CD4-positive, CD25-positive, alpha-beta regulatory T cell (primary cell): Measurements from ENCODE around the gene GALNT16. TPM values are rescaled to one million over a fixed set of nuclear protein-coding genes. Genes with fewer than 3 reads are reported as not detected.

ENCODE experiments used
- ATAC-seq, 2 donors: fragments of 150-1000 bp; cut with Tn5 transposase; one replicate each; pipeline ENCODE4 v1.10.0; 2021; ENCODE audit warnings: low read depth in 2 of 2, moderate number of reproducible peaks in 2 of 2, moderate library complexity in 1 of 2
- DNase-seq, 3 donors: peaks; one replicate each; pipeline versions ENCODE4 v3.0.0 to v3.0.0-alpha.2; 2012 to 2022; ENCODE audit warnings: mixed read lengths in 1 of 3
- H3K27ac ChIP-seq: one replicate; pipeline ENCODE4 v1.7.0; 2013; ENCODE audit warnings: mild to moderate bottlenecking, low read length; ENCODE audit not compliant: insufficient read depth, poor library complexity, severe bottlenecking
- H3K27me3 ChIP-seq: one replicate; pipeline ENCODE4 v1.7.0; 2013; ENCODE audit warnings: low read length; ENCODE audit not compliant: control insufficient read depth, insufficient read depth
- H3K36me3 ChIP-seq: one replicate; pipeline ENCODE4 v1.7.0; 2013; ENCODE audit warnings: mild to moderate bottlenecking, low read length, moderate library complexity; ENCODE audit not compliant: control insufficient read depth, insufficient read depth
- H3K4me1 ChIP-seq: 2 replicates; pipeline ENCODE4 v1.7.0; 2013; ENCODE audit warnings: mild to moderate bottlenecking, low read length; ENCODE audit not compliant: insufficient read depth, control insufficient read depth, poor library complexity, severe bottlenecking
- H3K4me3 ChIP-seq: one replicate; pipeline ENCODE4 v1.7.0; 2013; ENCODE audit warnings: low read depth, mild to moderate bottlenecking, low read length, moderate library complexity
- H3K9me3 ChIP-seq, 2 experiments: 1 replicate in 1 of 2; 2 replicates in 1 of 2; pipeline ENCODE4 v1.7.0; 2013; ENCODE audit warnings: low read length in 2 of 2, mild to moderate bottlenecking in 1 of 2, moderate library complexity in 1 of 2; ENCODE audit not compliant: control insufficient read depth in 2 of 2
- H3K27ac Mint-ChIP-seq, 3 donors: one replicate each; pipeline ENCODE4 v1.8.0; 2020 to 2022; ENCODE audit warnings: mild to moderate bottlenecking in 3 of 3, mixed read lengths in 3 of 3, moderate library complexity in 2 of 3
- H3K27me3 Mint-ChIP-seq: one replicate; pipeline ENCODE4 v1.8.0; 2022; ENCODE audit warnings: mild to moderate bottlenecking, mixed read lengths
- H3K36me3 Mint-ChIP-seq: one replicate; pipeline ENCODE4 v1.8.0; 2020; ENCODE audit warnings: mixed read lengths
- H3K4me1 Mint-ChIP-seq, 4 donors: one replicate each; pipeline ENCODE4 v1.8.0; 2020 to 2022; ENCODE audit warnings: mixed read lengths in 4 of 4, mild to moderate bottlenecking in 1 of 4
- H3K4me3 Mint-ChIP-seq, 4 donors: one replicate each; pipeline ENCODE4 v1.8.0; 2020 to 2022; ENCODE audit warnings: mild to moderate bottlenecking in 4 of 4, mixed read lengths in 4 of 4, moderate library complexity in 3 of 4
- H3K9me3 Mint-ChIP-seq, 7 donors: one replicate each; pipeline ENCODE4 v1.8.0; 2020 to 2022; ENCODE audit warnings: mixed read lengths in 7 of 7, mild to moderate bottlenecking in 3 of 7, moderate library complexity in 2 of 7
- polyA plus RNA-seq, 4 donors: library from polyadenylated mRNA; unstranded; fragments of 300-500 nt; fragmentation: Illumina TruSeq; gene quantifications; one replicate each; pipeline ENCODE4 v1.2.3, GENCODE V29; 2021
- total RNA-seq: library from RNA; stranded (reverse); gene quantifications from one replicate; pipeline ENCODE4 v1.2.3, GENCODE V29; 2022

GALNT16 gene
- total and polyA plus RNA-seq, 5 donors from 2014 or later: 0.05 TPM; not detected in 4

DNA sequence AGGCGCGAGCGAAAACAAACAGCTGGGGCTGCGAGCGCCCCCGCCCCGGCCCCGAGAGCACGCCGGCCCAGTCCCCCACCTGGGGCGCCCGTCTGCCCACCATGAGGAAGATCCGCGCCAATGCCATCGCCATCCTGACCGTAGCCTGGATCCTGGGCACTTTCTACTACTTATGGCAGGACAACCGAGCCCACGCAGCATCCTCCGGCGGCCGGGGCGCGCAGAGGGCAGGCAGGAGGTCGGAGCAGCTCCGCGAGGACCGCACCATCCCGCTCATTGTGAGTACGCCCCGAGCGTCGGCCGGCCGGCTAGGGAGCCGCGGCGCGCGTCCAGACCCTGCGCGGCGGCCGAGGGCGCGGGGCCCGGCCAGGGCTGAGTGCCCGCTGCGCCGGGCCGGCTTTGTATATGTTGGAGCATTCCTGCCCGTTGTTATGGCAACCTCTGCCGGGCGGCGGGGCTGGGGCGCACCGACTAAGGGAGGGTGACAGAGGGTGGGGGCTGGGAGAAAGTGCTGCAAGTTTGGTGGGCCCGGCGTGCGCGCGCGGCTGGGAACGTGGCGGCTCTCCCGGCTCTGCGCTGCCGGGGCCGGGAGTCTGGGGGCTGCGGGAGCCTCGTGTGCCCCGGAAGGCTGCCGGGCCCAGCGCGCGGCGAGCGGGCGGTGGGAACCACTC is 367 bp downstream of the GALNT16 start:
- Mint-ChIP-seq H3K9me3 (peaks cover 0 to 4% (median 0%) of the 10 kb centered on the region in 7 donors), H3K4me3 (no peak overlapping the region), H3K36me3 (no peaks in the 10 kb centered on the region), H3K27ac (no peak overlapping the region), H3K27me3 (peaks cover 72% of the 10 kb centered on the region), H3K4me1 (peaks cover 0 to 4% (median 0%) of the 10 kb centered on the region in 4 donors)
- DNase-seq: no peak
- peaks cover 18% of the 10 kb centered on the region for H3K27me3 ChIP-seq
- no peak for ATAC-seq
- H3K27ac ChIP-seq: no peak overlapping the region
- no peaks in the 10 kb centered on the region for H3K9me3 ChIP-seq
- no peak overlapping the region for H3K4me3 ChIP-seq
- no peaks in the 10 kb centered on the region for H3K36me3 ChIP-seq
- peaks cover 17% of the 10 kb centered on the region for H3K4me1 ChIP-seq

DNA sequence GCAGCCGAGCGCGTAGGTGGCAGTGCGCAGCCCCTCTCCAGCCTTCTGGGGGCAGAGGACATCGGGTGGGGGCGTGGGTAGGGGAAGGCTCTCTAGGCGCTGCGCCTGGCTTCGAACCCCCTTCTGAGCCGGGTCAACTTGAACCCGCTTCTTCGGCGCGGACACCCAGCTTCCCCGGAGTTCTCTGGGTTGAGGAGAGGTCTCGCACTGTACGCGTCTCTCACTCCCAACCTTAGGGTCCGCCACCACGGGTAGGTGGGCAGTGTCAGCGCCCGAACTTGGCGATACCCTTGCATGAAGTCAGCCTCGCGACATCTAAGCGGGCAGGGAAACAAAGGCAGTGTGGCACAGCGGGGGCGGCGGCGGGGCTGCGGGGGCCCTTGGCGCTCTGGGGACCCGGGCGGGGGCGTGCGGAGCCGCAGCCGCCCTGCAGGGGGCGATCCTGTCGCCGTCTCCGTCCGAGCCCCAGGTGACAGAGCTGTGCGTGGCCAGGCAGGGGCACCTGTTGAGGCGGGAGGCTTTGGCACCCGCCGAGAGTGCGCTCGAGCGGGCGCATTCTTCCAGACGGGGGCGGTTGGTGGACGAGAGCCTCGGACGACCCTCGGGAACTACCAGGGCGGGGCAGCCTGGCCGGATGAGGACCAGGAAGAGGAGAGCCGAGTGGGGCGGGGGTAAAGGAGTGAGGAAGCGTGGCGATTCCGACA is 1.1 kb downstream of the GALNT16 start:
- Mint-ChIP-seq H3K4me3 (peak overlapping the region in 3 of 4 donors; percentile 46 to 74 (median 66)), H3K9me3 (peaks cover 0 to 4% (median 0%) of the 10 kb centered on the region in 7 donors), H3K27me3 (peaks cover 75% of the 10 kb centered on the region), H3K36me3 (no peaks in the 10 kb centered on the region), H3K4me1 (peaks cover 0 to 4% (median 0%) of the 10 kb centered on the region in 4 donors), H3K27ac (no peak overlapping the region)
- Histone ChIP-seq H3K27ac (no peak overlapping the region), H3K27me3 (peaks cover 18% of the 10 kb centered on the region), H3K9me3 (no peaks in the 10 kb centered on the region), H3K36me3 (no peaks in the 10 kb centered on the region), H3K4me1 (peaks cover 17% of the 10 kb centered on the region), H3K4me3 (no peak overlapping the region)
- peak in 2 of 3 donors; percentile 3 to 33 for DNase-seq
- ATAC-seq: peak; percentile 48 to 57

DNA sequence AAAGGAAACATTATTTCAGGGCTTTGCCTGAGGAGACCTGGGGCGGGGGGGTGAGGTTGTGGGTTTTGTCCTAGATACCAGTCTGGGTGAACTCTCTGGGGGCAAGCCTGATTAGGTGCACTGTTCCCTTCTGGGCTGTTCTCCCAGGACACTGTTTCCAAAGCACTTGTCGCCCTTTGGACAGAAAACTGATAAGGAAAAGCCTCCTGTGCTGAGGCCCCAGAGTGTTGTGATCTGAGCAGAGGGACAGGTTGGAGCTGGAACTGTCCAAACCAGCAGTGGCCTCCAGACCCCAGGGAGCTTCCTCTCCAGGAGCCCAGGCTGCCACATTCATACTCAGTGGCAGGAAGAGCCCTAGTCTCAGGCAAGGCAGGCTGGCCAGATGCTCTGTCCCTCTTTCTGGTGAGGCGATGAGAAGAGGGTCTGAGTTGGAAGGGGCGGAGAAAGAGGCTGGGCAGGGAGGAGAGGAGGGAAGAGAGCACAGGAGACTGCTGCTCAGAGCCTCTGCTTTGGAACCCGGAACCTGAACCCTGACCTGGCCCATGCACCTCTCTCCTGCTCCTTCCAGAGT is 1.9 kb downstream of the GALNT16 start:
- Histone ChIP-seq H3K4me1 (peaks cover 17% of the 10 kb centered on the region), H3K27ac (no peak overlapping the region), H3K36me3 (no peaks in the 10 kb centered on the region), H3K9me3 (no peaks in the 10 kb centered on the region), H3K4me3 (no peak overlapping the region), H3K27me3 (peaks cover 18% of the 10 kb centered on the region)
- H3K4me1 Mint-ChIP-seq: peaks cover 0 to 4% (median 0%) of the 10 kb centered on the region in 4 donors
- H3K4me3 Mint-ChIP-seq: peak overlapping the region in 1 of 4 donors; percentile 66
- ATAC-seq: no peak
- no peak for DNase-seq
- H3K36me3 Mint-ChIP-seq: no peaks in the 10 kb centered on the region
- H3K9me3 Mint-ChIP-seq: peaks cover 0 to 4% (median 0%) of the 10 kb centered on the region in 7 donors
- H3K27ac Mint-ChIP-seq: no peak overlapping the region
- H3K27me3 Mint-ChIP-seq: peaks cover 74% of the 10 kb centered on the region

DNA sequence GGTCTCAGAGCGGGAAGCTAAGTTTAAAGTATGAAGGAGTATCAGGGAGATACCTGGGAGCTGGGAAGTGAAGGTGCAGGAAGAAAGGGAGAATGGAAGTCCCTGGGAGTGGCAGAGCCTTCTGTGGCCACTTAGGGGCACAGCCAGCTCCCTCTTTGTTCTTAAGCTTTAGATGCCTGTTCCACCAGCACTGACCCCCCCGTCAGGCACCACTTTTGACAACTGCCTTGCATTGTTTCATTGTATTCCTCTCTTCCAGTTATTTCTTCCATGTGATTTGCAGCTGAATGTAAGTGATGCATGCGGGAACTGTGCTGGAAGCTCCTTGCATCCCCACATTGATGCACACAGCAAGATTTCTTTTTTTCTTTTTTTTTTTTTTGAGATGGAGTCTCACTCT is 2.6 kb downstream of the GALNT16 start:
- H3K27me3 ChIP-seq: peaks cover 16% of the 10 kb centered on the region
- no peak for DNase-seq
- H3K4me3 ChIP-seq: no peak overlapping the region
- Mint-ChIP-seq H3K27ac (no peak overlapping the region), H3K4me1 (peaks cover 0 to 4% (median 0%) of the 10 kb centered on the region in 4 donors), H3K4me3 (peak overlapping the region in 2 of 4 donors; percentile 0 to 48), H3K9me3 (peaks cover 0 to 4% (median 0%) of the 10 kb centered on the region in 7 donors), H3K36me3 (no peaks in the 10 kb centered on the region), H3K27me3 (peaks cover 69% of the 10 kb centered on the region)
- no peaks in the 10 kb centered on the region for H3K9me3 ChIP-seq
- H3K27ac ChIP-seq: no peak overlapping the region
- peaks cover 17% of the 10 kb centered on the region for H3K4me1 ChIP-seq
- no peak for ATAC-seq
- H3K36me3 ChIP-seq: no peaks in the 10 kb centered on the region

DNA sequence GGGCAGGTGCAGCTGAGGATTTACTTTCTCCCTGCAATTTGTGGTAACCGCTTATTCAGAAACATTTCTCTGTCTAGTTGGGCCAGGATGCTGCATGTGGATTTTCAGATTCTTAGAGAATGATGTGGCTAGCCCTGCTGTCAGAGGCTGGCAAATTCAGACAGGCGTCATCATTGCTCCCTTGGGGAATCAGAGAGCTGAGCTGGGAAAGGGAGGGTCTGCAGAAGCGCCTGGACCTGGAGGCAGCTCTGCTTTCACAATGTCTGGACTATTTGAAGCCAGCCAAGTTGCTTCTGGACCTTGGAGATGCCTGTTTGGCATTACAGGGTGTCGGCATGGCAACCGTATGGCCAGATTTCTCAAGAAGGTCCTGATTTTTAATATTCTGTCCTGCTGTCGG is 3.4 kb downstream of the GALNT16 start:
- DNase-seq: no peak
- H3K27me3 ChIP-seq: peaks cover 16% of the 10 kb centered on the region
- H3K9me3 Mint-ChIP-seq: peaks cover 0 to 4% (median 0%) of the 10 kb centered on the region in 7 donors
- no peak for ATAC-seq
- H3K36me3 ChIP-seq: no peaks in the 10 kb centered on the region
- H3K4me3 Mint-ChIP-seq: no peak overlapping the region
- no peak overlapping the region for H3K27ac Mint-ChIP-seq
- no peaks in the 10 kb centered on the region for H3K9me3 ChIP-seq
- peaks cover 17% of the 10 kb centered on the region for H3K4me1 ChIP-seq
- no peak overlapping the region for H3K27ac ChIP-seq
- H3K4me3 ChIP-seq: no peak overlapping the region
- peaks cover 60% of the 10 kb centered on the region for H3K27me3 Mint-ChIP-seq
- no peaks in the 10 kb centered on the region for H3K36me3 Mint-ChIP-seq
- H3K4me1 Mint-ChIP-seq: peaks cover 0 to 4% (median 0%) of the 10 kb centered on the region in 4 donors

DNA sequence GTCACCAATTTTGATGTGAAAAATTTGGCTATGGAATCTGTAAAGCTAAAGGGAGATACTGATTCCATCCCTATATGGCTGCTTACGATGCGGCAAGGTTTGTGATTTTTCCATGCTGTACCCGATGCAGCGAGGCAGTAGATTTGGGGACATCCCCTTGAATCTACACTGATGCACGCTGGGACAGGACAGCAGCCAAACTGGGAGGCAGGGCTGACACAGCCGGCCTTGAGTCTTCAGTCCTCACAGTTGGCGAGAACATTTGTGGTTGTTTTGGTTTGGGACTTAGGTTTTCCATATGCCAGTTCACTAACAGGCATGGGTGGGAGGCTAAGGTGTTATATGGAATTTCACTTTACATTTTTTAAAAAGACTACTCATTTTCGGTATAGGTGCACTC is 3.8 kb downstream of the GALNT16 start:
- H3K4me3 ChIP-seq: no peak overlapping the region
- Mint-ChIP-seq H3K27me3 (peaks cover 56% of the 10 kb centered on the region), H3K9me3 (peaks cover 0 to 4% (median 0%) of the 10 kb centered on the region in 7 donors), H3K4me3 (no peak overlapping the region), H3K4me1 (peaks cover 0 to 4% (median 0%) of the 10 kb centered on the region in 4 donors), H3K27ac (no peak overlapping the region), H3K36me3 (no peaks in the 10 kb centered on the region)
- H3K27me3 ChIP-seq: peaks cover 14% of the 10 kb centered on the region
- ATAC-seq (no peak), DNase-seq (no peak)
- H3K27ac ChIP-seq: no peak overlapping the region
- H3K9me3 ChIP-seq: no peaks in the 10 kb centered on the region
- H3K4me1 ChIP-seq: peaks cover 17% of the 10 kb centered on the region
- no peaks in the 10 kb centered on the region for H3K36me3 ChIP-seq

DNA sequence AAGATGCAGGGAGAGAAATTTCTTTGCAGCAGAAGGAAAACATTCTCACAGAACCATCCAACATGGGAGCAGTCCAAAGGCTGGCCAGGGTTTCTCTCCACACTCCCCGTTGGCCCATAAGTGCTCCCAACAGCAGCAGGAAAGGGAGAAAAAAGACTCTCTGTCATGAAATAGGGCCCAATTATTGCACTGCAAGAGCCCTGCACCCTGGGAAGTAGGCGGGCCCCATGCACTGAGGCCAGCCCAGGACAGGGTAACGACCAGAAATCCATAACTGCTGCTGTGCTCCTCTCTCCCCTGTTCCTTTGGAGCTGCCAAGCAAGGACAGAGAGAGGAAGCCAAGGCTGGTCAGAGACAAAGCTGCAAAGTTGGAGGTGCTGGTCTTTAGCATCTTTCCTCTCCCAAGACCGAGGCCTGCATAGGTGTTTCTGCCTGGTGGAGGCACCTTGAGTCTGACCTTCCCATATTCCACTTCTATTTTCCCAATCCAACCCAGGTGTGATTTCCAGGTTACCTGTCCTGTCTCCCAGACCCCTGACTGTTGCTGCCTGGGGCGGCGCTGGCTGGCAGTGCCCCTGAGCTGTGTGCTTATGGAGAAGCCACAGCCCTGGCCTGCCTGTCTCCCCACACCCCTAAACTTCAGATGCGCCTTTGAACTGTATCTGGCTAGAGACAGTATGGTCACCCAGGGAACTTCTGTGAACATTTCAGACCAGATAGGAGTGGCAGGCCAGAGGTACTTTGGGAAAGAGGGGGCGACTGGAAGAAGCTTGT is 6.8 kb downstream of the GALNT16 start:
- Mint-ChIP-seq H3K27me3 (peaks cover 40% of the 10 kb centered on the region), H3K27ac (no peak overlapping the region), H3K9me3 (peaks cover 0 to 4% (median 0%) of the 10 kb centered on the region in 7 donors), H3K4me1 (no peaks in the 10 kb centered on the region), H3K4me3 (no peak overlapping the region), H3K36me3 (no peaks in the 10 kb centered on the region)
- Histone ChIP-seq H3K27ac (no peak overlapping the region), H3K9me3 (no peaks in the 10 kb centered on the region), H3K36me3 (no peaks in the 10 kb centered on the region), H3K4me3 (no peak overlapping the region), H3K4me1 (no peaks in the 10 kb centered on the region), H3K27me3 (peaks cover 8% of the 10 kb centered on the region)
- DNase-seq: no peak
- no peak for ATAC-seq
